PC-9 (cell line): ENCODE data around the gene ACAD10. TPM values are rescaled to one million over a fixed set of nuclear protein-coding genes. Genes with fewer than 3 reads are reported as not detected.
A peak's percentile ranks its signal among the peaks of the same experiment; 100 is the strongest.
"Not testable (repeated sequence)": the region's sequence is repeated elsewhere in the genome, so short reads cannot be mapped to it uniquely, and the experiment has no call there.

Source experiments
- BruUV-seq: library from RNA; stranded (reverse); fragments of 400-500 nt; replicated peaks from 2 replicates; lab custom pipeline; 2021; lab: Mats Ljungman, UMichigan
- CTCF ChIA-PET: fragments of 300-600 bp; sonication (Branson Sonifier 250); formaldehyde crosslinking; loops from one replicate; lab custom pipeline; 2022; ENCODE audit warnings: antibody characterized with exemption; lab: Charles Lee
- POLR2A ChIA-PET: fragments of 300-600 bp; sonication (Branson Sonifier 250); formaldehyde crosslinking; loops from one replicate; lab custom pipeline; 2022; ENCODE audit warnings: antibody characterized with exemption; ENCODE audit not compliant: unreplicated experiment; lab: Charles Lee
- DNase-seq, 2 experiments: peaks; one replicate each; pipeline versions ENCODE4 v3.0.0 to v3.0.0-alpha.2; 2015 to 2022; ENCODE audit warnings: mixed read lengths in 1 of 2
- H2AFZ ChIP-seq: fragments of 200-600 bp; sonication (generic); 2 replicates; pipeline ENCODE4 v1.8.1; 2017; ENCODE audit warnings: antibody characterized with exemption
- H3F3A ChIP-seq: fragments of 200-600 bp; sonication (generic); 2 replicates; pipeline ENCODE4 v1.8.1; 2017; ENCODE audit warnings: antibody characterized with exemption, mild to moderate bottlenecking, low read depth; ENCODE audit not compliant: insufficient read depth
- H3K27ac ChIP-seq: fragments of 200-600 bp; sonication (generic); 2 replicates; pipeline ENCODE4 v1.6.1; 2016; ENCODE audit warnings: mixed run types
- H3K27me3 ChIP-seq: fragments of 200-600 bp; sonication (generic); 2 replicates; pipeline ENCODE4 v1.6.1; 2016; ENCODE audit warnings: low read depth, mixed run types; ENCODE audit not compliant: insufficient read depth
- H3K36me3 ChIP-seq: fragments of 200-600 bp; sonication (generic); 2 replicates; pipeline ENCODE4 v1.6.1; 2016; ENCODE audit warnings: low read depth, mixed run types
- H3K4me1 ChIP-seq: fragments of 200-600 bp; sonication (generic); replicated peaks from 2 replicates; pipeline ENCODE4 v1.6.1; 2016; ENCODE audit warnings: mixed run types; ENCODE audit not compliant: insufficient read depth
- H3K4me2 ChIP-seq: fragments of 200-600 bp; sonication (generic); 2 replicates; pipeline ENCODE4 v1.6.1; 2017; ENCODE audit warnings: mixed run types
- H3K4me3 ChIP-seq: fragments of 200-600 bp; sonication (generic); 2 replicates; pipeline ENCODE4 v1.6.1; 2016; ENCODE audit warnings: mixed run types
- H3K79me2 ChIP-seq: fragments of 200-600 bp; sonication (generic); 2 replicates; pipeline ENCODE4 v1.6.1; 2017; ENCODE audit warnings: low read depth, mixed run types
- H3K9me2 ChIP-seq: fragments of 200-600 bp; sonication (generic); 2 replicates; pipeline ENCODE4 v1.8.1; 2017; ENCODE audit warnings: mild to moderate bottlenecking; ENCODE audit not compliant: insufficient read depth
- H3K9me3 ChIP-seq: fragments of 200-600 bp; sonication (generic); 2 replicates; pipeline ENCODE4 v1.8.1; 2016; ENCODE audit warnings: low read depth; ENCODE audit not compliant: insufficient read depth
- H4K20me1 ChIP-seq: fragments of 200-600 bp; sonication (generic); 2 replicates; pipeline ENCODE4 v1.8.1; 2017; ENCODE audit not compliant: insufficient read depth
- EZH2 ChIP-seq: fragments of 200-600 bp; sonication (generic); IDR thresholded peaks from 2 replicates; pipeline ENCODE4 v1.8.0; 2017; ENCODE audit warnings: antibody characterized with exemption, low read depth
- intact Hi-C: fragments of 100-400 bp; cut with micrococcal nuclease; formaldehyde crosslinking; loops from one replicate; pipeline ENCODE4 v1.10.0; 2022; ENCODE audit not compliant: unreplicated experiment
- total RNA-seq: library from RNA; stranded (reverse); gene quantifications from 2 replicates; pipeline ENCODE4 v1.2.3, GENCODE V29; 2021
- TF ChIP-seq, protein P1 (sequence below): fragments of 200-600 bp; sonication (generic); conservative IDR thresholded peaks from 2 replicates; pipeline ENCODE4 v1.6.1; 2017; ENCODE audit warnings: mixed run types, antibody characterized with exemption, mild to moderate bottlenecking, moderate library complexity

Gene ACAD10
- total RNA-seq, 1 experiment from 2014 or later, result 30.3 TPM

DNA sequence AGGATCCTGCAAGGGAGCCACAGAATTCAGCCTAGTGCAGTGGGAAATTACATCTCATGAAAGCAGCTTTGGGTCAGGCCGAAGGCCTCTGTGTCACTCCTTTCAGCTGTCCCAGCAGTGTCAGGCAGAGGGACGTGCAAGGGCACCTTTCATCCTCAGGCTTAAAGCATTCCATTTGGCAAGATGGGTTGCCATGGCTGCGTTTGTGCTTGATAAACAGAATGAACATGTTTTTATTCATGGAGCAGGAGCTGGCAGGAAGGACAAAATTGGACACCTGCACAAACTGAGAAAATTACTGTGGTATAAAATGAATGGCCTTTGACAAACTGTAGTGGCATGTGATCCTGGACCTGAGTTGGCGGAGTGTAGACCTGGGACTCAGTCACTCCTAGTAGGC, 29.4 kb downstream of the ACAD10 start:
- no peaks in the 10 kb centered on the region for H3F3A ChIP-seq
- no peaks in the 10 kb centered on the region for H4K20me1 ChIP-seq
- no peaks in the 10 kb centered on the region for H3K27me3 ChIP-seq
- H3K9me2 ChIP-seq, result no peaks in the 10 kb centered on the region
- H2AFZ ChIP-seq, result no peak overlapping the region
- DNase-seq, result peak in 1 of 2 experiments; percentile 36
- no peak for TF ChIP-seq EZH2
- TF ChIP-seq, protein P1, sequence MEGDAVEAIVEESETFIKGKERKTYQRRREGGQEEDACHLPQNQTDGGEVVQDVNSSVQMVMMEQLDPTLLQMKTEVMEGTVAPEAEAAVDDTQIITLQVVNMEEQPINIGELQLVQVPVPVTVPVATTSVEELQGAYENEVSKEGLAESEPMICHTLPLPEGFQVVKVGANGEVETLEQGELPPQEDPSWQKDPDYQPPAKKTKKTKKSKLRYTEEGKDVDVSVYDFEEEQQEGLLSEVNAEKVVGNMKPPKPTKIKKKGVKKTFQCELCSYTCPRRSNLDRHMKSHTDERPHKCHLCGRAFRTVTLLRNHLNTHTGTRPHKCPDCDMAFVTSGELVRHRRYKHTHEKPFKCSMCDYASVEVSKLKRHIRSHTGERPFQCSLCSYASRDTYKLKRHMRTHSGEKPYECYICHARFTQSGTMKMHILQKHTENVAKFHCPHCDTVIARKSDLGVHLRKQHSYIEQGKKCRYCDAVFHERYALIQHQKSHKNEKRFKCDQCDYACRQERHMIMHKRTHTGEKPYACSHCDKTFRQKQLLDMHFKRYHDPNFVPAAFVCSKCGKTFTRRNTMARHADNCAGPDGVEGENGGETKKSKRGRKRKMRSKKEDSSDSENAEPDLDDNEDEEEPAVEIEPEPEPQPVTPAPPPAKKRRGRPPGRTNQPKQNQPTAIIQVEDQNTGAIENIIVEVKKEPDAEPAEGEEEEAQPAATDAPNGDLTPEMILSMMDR, result no peak
- ChIA-PET CTCF (interaction anchor here (0.6 kb wide), 1 partner anchor 1267 kb away, joined by 4 read pairs; no protein-coding TSS in a partner anchor), POLR2A (no interaction called here)
- no TSS peak for BruUV-seq
- no peaks in the 10 kb centered on the region for H3K9me3 ChIP-seq
- H3K4me3 ChIP-seq, result no peak overlapping the region
- no peaks in the 10 kb centered on the region for H3K79me2 ChIP-seq
- intact Hi-C loops, result no loop called here
- H3K36me3 ChIP-seq, result peaks cover 10% of the 10 kb centered on the region; the same call in 1 of the 2 replicates
- H3K27ac ChIP-seq, result no peak overlapping the region
- H3K4me1 ChIP-seq, result no peaks in the 10 kb centered on the region
- H3K4me2 ChIP-seq, result no peak overlapping the region

DNA sequence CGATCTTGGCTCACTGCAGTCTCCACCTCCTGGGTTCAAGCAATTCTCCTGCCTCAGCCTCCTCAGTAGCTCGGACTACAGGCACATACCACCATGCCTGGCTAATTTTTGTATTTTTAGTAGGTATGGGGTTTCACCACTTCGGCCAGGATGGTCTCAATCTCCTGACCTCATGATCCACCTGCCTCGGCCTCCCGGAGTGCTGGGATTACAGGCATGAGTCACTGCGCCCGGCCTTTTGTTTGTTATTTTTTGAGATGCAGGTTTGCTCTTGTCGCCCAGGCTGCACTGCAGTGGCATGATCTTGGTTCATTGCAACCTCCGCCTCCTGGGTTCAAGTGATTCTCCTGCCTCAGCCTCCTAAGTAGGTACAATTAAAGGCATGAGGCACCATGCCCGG, 33.5 kb downstream of the ACAD10 start:
- H3K9me2 ChIP-seq, CTCF ChIA-PET, H3K27me3 ChIP-seq, H3F3A ChIP-seq, H3K9me3 ChIP-seq, H3K4me3 ChIP-seq, H3K27ac ChIP-seq, intact Hi-C loops, H4K20me1 ChIP-seq, H3K4me1 ChIP-seq, H3K36me3 ChIP-seq, POLR2A ChIA-PET, H2AFZ ChIP-seq, BruUV-seq, H3K4me2 ChIP-seq, H3K79me2 ChIP-seq, DNase-seq: not testable (repeated sequence)

DNA sequence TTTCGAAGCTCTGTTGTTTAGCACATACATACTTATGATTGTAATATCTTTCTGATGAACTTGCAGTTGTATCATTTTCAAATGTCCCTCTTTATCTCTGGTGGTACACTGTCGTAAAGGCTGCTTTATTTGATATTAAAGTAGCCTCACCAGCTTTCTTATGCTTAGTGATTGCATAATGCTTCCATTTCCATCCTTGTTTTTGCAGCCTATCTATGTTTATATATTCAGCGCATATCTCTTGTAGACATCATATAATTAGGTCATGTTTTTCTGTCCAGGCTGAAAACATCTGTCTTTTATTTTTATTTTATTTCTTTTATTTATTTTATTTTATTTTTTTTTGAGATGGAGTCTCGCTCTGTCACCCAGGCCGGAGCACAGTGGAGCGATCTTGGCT, 34.6 kb downstream of the ACAD10 start:
- no peak overlapping the region for H3K27ac ChIP-seq
- H3K4me2 ChIP-seq, result no peak overlapping the region
- no peak for TF ChIP-seq EZH2
- TF ChIP-seq, protein P1, result no peak
- H3K9me3 ChIP-seq, result no peaks in the 10 kb centered on the region
- H2AFZ ChIP-seq, result no peak overlapping the region
- H3F3A ChIP-seq, result no peaks in the 10 kb centered on the region; the same call in 1 of the 2 replicates
- H3K9me2 ChIP-seq, result no peaks in the 10 kb centered on the region
- H3K27me3 ChIP-seq, result no peaks in the 10 kb centered on the region
- no TSS peak for BruUV-seq
- H3K36me3 ChIP-seq, result peaks cover 4% of the 10 kb centered on the region; the same call in 1 of the 2 replicates
- ChIA-PET CTCF (interaction anchor here (0.7 kb wide), 1 partner anchor 47 kb away, joined by 3 read pairs; no protein-coding TSS in a partner anchor), POLR2A (no interaction called here)
- no peaks in the 10 kb centered on the region for H3K4me1 ChIP-seq
- no peak for DNase-seq
- no peaks in the 10 kb centered on the region for H4K20me1 ChIP-seq
- no peak overlapping the region for H3K4me3 ChIP-seq
- intact Hi-C loops, result no loop called here
- no peaks in the 10 kb centered on the region for H3K79me2 ChIP-seq

DNA sequence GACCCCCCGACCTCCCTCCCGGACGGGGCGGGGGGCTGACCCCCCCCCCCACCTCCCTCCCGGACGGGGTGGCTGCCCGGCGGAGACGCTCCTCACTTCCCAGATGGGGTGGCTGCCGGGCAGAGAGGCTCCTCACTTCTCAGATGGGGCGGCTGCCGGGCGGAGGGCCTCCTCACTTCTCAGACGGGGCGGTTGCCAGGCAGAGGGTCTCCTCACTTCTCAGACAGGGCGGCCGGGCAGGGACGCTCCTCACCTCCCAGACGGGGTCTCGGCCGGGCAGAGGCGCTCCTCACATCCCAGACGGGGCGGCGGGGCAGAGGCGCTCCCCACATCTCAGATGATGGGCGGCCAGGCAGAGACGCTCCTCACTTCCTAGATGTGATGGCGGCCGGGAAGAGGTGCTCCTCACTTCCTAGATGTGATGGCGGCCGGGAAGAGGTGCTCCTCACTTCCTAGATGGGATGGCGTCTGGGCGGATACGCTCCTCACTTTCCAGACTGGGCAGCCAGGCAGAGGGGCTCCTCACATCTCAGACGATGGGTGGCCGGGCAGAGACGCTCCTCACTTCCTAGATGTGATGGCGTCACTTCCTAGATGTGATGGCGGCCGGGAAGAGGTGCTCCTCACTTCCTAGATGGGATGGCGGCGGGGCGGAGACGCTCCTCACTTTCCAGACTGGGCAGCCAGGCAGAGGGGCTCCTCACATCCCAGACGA, 38.0 kb downstream of the ACAD10 start:
- H3K4me3 ChIP-seq, H4K20me1 ChIP-seq, BruUV-seq, DNase-seq, H3K27me3 ChIP-seq, POLR2A ChIA-PET, H3K79me2 ChIP-seq, H3K9me2 ChIP-seq, H3K27ac ChIP-seq, intact Hi-C loops, H3K4me2 ChIP-seq, H2AFZ ChIP-seq, H3K9me3 ChIP-seq, CTCF ChIA-PET, H3F3A ChIP-seq, H3K36me3 ChIP-seq, H3K4me1 ChIP-seq: not testable (repeated sequence)
